Fibroblast of gingiva (primary cell): ENCODE results near the gene GRM7.
"Not testable (repeated sequence)": the region's sequence is repeated elsewhere in the genome, so short reads cannot be mapped to it uniquely, and the experiment has no call there.

Experiments
- DNase-seq: peaks from one replicate; pipeline ENCODE4 v3.0.0-alpha.2; 2011; ENCODE audit warnings: low read depth

The GRM7 gene

DNA sequence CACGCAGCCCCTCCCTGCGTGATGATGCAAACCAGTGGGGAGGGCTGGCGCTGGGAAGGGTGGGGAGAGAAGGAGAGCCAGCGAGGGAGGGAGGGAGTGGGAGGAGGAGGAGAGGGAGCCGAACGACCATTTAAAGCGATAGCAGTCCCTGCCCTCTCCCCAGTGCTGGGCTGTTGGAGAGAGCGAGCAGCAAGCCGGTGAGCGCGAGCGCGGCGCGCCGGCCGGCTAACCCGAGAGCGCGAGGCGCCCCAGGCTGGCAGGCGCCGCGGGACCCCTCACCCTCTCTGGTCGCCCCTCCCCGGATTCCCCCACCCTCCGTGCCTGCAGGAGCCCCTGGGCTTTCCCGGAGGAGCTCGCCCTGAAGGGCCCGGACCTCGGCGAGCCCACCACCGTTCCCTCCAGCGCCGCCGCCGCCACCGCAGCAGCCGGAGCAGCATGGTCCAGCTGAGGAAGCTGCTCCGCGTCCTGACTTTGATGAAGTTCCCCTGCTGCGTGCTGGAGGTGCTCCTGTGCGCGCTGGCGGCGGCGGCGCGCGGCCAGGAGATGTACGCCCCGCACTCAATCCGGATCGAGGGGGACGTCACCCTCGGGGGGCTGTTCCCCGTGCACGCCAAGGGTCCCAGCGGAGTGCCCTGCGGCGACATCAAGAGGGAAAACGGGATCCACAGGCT lies at the start of gene GRM7:
Gene GRM7 (plus strand): TSS at position 162 of the 671 bp plus-strand sequence.
- no peak for DNase-seq

DNA sequence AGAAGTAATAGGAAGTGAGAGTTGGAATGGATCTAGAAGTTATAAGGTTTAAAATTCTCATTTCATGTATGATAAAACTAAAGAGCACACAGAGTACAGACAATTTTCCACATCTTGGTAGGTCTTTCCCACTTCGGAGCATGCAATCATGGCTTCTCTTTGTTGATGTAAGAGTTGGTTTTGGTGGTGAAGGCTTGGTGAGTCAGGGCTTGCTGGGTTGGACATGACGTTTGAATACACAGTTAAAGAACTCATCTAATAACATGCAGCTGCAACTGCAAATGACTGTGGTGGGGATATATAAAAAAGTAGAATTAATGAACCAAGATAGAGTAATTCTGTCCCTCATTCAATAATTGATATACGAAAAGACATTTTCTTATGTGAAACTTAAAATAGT lies 39.5 kb upstream of the GRM7 start:
- no peak for DNase-seq

DNA sequence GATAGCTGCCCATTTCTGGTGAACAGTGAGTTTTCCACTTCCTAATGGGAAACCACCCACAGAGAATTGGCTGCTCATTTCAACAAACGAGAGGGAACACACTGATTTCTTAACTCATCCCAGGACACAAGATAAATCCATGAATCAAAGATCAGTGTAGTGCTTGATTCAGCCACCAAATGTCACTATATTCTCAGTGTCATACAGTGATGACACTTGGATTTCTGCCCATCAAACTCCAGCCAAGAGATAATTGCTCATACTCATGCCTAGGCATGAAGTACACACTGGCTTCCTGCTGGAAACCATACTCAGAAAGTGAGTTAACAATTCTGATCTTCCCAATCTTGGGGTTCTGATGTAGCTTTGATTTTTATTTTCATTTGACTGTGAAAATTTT lies 35.4 kb upstream of the GRM7 start:
- no peak for DNase-seq

DNA sequence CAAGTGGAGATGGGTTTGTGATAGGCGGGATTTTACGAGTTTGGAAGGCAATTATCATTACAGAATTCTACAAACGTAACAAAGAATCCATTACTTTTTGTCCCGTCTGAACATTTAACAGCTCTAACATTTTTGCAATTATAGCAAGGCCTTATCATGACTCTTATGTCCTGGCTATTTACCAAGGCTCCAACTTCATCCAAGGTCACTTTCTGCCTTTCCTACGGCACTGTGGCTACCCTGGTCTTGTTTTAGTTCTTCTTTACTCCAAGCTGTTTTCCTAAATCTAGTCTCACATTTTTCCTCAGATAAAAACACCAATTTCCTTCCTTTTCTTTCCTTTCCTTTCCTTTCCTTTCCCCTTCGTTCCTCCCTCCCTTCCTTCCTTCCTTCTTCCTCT lies 33.5 kb upstream of the GRM7 start:
- no peak for DNase-seq

DNA sequence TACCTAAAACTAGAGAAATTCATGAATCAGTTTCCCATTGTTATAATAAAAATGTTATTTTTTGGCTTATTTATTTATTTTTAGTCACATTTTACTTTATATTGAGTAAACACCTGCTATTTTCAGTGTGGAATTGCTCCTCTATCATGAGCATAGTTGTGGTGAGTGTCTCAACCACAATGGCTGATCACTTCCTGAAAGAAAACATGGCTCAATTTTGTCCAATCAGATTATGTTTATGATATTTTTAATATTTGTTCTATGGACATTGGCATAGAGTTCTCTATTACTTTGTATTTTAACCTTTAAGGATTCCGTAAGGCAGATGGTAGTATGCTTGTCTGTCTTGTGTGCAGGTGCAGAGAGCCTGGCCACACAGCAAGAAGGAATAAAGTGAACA lies 16.2 kb upstream of the GRM7 start:
- no peak for DNase-seq

DNA sequence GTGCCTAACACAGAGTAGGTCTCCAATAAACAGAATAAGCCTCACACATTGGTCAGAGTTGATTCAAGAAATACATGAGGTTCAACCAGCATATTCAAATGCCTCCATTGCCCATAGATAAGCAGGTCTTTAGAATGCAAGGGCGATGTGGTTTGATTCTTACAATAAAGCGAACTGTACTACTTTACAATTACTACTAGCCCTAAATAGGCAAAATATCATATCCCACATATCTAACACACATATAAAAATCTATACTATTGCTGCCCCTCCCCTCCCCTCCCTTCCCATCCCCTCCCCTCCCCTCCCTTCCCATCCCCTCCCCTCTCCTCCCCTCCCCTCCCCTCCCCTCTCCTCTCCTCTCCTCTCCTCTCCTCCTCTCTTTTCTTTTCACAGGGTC lies 6.7 kb upstream of the GRM7 start:
- no peak for DNase-seq

DNA sequence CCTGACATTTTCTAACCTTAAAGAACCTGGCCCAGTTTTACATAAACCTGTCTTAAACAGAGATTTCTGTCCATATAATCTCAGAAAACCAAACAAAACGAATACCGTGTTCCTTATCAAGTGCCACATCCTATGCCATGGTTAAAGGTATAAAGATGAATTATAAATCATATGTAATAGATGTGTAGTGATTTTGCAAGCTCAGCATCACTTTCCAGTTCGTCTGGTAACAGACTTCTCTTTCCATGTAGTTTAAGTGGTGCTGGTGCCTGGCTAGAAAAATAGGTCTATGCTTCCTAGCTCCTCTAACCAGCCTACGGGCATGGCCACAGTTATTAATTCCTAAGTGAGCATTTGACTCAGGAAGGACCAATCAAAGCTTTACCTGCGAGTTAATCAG lies 3.4 kb upstream of the GRM7 start:
- DNase-seq, result no peak

DNA sequence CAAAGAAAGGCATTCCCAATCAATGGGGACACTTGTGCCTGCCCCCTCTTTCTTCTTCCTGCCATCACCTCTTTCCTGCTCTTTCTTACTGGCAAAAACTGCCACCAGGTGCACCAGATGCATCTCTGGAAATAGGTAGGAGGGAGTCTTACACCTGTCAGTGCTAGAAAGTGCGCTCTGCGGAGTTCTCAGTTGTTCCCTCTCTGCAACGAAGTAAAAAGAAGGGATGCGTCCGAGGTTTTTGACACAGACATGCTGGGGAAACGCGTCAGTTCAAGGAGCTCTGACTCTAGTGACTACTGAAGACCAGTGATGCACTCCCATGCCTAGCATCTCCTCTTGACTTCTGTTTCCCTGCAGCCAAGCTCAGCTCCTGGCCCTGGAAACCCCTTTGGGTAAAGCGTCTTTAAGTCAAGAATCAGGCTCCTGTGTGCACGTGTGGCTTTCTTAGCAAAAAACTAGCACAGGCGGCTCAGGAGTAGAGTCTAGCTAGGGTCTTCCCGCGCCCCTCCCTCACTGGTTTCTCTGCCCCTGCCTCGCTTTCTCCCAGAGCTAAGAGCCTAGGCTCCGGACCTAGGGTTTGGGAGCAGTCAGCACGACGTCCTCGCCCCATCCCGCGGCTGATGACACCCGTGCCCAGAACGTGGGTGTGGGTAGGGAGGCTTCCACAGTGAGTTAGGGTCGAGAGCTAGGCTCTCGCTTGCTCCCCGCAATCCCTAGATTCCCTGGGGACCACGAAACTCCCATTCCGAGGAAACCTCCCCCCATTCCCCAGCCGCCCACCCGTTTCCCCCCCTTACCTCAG lies 564 bp upstream of the GRM7 start:
- no peak for DNase-seq

DNA sequence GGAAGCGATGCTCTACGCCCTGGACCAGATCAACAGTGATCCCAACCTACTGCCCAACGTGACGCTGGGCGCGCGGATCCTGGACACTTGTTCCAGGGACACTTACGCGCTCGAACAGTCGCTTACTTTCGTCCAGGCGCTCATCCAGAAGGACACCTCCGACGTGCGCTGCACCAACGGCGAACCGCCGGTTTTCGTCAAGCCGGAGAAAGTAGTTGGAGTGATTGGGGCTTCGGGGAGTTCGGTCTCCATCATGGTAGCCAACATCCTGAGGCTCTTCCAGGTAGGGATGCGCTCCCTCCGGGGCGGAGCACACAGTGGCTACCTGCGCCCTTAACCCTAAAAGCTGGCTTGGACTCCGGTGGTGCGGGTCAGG lies 698 bp downstream of the GRM7 start:
- no peak for DNase-seq

DNA sequence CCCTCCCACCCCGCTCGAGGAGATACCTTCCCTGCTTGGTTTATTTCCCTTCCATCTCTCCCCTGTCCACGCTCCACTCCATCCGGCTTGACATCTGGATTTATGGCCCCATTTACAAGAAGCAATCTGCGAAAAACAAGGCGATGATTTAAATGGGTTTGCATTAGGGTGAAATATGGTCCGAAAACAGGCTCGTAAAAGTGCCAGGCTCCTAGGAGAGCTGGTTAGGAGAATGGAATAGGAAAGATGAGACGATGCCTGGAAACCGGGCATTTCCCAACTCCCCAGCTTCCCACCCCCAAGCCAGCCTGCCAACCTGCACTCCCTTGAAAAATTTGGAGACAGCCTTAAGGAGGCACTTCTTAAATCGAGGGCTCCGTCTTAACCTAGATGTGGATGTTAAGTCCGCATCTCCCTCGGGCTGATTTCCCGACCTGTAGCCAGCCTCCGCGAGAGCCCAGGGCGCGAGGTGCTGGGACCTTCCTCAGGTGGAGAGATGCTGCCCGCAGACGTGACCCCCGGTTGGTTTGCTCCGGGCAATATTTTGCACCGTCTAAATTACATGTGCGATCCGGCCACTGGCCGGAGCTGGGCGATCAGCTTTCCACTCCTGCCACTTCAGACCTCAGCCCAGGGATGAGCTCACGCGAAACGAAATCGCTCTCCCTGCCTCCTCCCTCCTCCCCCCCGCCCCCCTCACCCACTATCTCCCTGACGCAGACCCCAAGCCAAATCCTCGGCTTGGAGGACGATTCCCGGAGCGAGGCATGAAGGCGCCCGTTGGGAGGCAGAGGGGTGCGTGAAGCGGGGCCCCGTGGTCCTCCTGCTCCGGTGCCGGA lies 1.3 kb downstream of the GRM7 start:
- no peak for DNase-seq

DNA sequence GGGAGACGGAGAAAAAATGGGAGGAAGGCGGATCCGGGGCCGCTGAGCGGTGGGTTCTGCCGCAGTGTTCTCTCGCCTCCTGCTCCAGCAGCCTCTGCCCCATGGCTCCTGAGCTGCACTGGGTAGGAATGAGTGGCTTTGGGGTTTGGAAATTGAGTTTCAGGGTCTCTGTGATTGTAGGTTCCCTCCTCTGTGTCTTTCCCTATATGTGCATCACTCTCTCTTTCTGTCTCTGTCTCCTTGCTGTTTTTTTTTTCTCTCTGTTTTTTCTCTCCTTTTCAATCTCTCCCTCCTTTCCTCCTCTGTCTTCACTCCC lies 1.9 kb downstream of the GRM7 start:
- no peak for DNase-seq

DNA sequence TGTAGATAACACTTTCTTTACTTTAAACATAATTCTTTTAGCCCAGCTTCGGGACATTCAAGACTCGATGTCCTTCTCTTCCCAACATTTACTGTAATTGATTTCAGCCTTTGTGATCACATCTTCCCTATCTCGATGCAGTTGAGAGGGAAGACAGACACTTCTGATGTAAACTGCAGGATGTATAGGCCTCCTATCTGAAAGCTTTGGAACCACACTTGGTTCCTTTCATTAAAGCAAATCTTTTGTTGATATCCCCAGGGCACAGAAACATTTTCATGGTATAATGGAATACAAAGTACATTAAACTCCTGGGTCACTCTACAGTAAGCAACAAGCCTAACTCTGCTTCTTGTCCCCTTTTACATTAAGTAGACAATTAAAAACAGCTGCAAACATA lies 6.4 kb downstream of the GRM7 start:
- DNase-seq, result no peak

DNA sequence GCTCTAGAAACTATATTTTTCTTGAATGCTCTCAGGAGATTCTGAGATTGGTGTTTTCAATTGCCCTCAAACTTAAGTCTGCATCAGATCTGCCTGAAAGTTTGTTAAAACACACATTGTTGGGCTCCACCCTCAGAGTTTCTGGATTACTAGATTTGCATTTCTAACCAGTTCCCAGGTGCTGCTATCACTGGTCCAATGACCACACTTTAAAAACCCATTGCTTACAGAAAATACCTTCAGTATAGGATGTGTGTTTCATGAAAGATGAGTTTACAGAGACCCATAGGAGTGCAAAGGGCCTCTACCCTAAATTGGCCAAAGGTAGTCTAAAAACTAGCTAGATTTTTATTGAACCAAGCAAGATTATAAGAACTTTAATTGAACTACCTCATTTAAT lies 17.8 kb downstream of the GRM7 start:
- no peak for DNase-seq

DNA sequence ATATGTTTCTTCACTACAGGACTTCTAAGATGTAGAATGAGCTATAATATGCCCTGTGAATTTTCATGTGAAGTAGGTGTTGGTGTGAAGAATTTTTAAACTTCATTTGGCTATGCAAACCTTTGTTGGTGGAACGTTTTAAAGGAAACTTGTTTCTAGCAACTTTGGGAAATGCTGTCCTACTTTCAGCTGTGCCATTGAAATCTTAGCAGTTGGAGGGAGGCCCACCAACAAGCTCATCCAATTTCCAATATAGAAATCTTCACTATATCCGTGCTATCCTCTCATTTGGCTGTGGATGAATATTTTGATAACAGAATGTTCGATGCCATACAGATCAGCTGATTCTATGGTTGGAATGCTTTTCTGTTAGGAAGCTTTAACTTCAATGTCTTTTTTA lies 51.3 kb downstream of the GRM7 start:
- no peak for DNase-seq

DNA sequence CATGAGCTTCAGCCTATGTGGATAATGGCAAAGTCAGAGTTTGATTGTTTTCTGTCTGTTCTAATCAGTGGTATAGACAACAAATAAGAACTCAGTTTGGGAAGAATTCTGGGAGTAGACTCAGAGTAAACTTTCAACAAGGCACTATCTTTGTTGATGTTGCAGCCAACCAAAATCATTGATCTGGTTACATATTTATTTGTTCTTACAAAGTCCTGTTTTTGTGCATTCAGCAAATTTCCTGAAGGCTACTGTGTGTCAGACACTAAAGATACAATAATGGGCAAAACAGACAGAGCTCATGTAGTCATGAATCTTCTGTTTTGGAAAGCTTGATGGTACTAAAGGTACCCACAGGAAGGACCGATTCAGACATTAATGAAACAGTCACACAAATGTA lies 55.0 kb downstream of the GRM7 start:
- no peak for DNase-seq

DNA sequence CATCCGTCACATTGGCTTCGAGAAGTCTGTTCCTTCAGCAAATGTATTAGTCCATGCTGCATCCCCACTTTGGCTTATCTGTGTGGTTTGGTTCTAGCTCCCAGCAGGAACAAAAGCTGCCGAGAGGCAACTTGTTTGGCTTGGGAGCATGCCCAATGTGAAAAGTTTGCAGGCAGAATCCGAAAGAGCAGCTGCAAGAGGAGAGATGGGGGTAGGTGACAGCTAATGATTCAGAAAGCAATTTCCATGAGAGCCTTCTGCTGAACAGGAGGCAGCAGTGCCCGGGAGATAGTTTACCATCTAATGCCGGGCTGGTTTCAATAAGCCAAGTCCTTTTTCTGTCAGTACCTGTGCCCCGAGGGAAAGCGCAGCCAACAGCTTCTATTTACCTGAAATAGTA lies 60.2 kb downstream of the GRM7 start:
- no peak for DNase-seq

DNA sequence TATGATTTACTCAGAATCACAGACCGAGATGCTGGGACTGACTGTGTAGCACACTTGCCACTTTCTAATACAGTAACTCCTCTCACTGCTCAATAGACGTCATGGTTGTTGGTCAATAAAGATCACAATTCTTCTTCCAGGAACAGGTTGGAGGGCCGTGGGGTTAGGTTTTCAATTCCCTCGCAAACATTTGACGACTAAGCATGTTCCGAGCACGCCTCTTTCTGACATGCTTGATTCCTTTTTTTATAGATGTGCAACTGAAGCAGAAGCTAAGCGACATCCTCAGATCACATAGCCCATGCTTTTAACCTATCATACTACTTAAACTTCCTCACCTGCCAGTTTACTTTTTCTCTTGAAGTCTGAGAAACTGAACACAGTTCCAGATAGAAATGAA lies 61.0 kb downstream of the GRM7 start:
- no peak for DNase-seq

DNA sequence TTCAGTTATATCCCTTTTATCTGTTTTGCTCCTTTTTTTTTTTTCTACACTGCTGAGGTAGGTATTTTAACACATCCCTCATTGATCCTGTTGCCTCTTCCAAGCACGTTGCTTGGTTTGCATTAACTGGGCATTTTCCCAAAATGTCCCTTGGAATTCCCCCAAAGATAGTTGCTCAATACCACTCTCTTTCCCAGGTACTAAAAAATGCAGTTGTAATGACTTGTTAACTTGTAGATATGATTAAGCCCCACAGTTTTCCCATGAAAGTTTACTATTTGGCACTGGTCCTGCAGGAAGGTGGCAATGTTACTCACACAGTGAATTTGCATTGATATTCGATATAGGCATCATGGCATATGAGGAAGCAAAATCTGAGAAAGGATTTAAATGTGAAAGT lies 67.1 kb downstream of the GRM7 start:
- no peak for DNase-seq

DNA sequence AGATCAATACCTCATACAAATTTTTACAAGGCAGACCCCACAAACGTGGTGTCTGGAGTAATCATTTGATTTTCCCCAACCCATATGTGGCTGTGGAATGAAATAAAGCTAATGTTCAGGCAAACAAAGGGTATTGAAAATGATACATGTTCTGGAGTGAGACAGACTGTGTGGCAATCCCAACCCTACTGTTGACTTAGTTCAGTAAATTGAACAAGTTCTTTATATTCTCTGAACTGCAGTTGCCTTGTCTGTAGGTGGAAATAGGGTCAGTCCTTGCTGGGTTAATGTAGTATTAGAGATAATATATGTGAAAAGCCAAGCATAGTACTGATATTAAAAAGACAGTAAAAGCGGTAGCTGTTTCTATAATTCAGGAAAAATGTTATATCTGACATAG lies 69.0 kb downstream of the GRM7 start:
- DNase-seq, result no peak

DNA sequence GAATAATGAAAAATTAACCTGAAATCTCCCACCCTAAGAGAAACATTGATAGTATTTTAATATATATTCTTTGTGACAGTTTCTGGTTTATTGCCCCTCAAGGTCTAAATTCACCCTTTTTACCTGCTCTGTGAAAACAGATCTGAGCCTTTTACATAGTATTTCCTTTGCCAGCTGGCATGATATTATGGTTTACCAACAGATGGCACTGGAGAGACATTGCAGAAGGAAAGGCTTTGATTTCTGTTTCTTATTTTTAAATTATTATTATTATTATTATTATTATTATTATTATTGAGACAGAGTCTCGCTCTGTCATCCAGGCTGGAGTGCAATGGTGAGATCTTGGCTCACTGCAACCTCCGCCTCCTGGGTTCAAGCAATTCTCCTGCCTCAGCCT lies 74.5 kb downstream of the GRM7 start:
- DNase-seq, result not testable (repeated sequence)

DNA sequence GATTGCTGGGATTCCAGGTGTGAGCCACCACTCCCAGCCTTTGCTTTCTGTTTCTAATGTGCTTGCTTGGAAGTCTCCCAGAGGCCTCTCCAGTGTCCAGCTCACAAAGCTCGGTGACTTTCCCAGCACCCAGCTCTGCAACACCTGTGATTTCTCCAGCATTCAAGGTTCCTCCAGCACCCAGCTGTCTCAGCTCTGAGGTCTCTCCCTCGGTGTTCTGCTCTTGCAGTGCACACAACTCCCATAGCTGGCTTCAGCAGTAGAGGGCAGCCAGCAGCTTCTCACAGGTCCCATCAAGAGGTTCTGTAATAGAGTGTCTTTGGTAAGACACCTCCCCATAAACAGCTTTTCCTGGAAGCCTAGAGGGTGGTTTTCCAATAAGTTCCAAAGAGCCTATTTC lies 75.1 kb downstream of the GRM7 start:
- DNase-seq, result no peak

DNA sequence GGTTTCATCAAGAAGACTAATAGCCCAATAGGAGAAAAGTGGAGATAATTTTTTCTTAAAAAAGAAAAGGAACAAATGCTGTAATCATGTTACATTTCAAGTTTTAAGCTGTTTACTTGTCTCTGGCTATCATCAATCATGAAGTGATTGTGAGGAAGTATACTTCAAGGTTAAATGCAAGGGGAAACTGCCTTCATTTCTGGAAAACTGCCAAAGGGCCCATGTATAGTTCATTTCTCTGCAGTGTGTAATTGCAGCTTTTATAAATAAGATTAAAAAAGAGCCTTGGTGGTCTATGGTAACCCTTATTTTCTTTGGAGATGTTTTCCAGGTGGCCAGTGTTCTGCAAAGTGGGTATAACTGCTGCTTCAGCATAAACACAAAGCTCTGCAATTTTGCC lies 101.9 kb downstream of the GRM7 start:
- DNase-seq, result no peak

DNA sequence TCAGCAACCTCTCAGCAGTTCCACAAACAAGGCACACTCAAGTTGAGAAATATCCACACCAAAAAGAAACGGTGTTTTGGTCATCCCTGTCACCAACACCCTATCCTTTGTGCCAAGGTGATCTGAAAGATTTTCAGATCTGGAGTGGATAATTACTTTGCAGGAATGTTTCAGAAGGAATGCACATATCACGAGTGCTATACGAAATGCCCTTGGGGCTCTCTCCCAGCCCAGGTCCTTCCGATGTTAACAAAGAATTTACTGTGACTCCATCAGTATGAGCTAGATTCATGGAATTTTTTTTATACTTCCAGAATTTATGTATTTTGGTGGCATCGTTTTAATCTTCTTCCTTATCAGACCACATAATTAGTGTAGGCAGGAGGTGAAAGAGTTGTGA lies 105.0 kb downstream of the GRM7 start:
- DNase-seq, result no peak
